Psoas muscle (tissue), 8 donors: Measurements from ENCODE around the gene MAS1. TPM values are rescaled to one million over a fixed set of nuclear protein-coding genes. Genes with fewer than 3 reads are reported as not detected.
"Not testable (repeated sequence)": the region's sequence is repeated elsewhere in the genome, so short reads cannot be mapped to it uniquely, and the experiment has no call there.

ENCODE experiments used
- ATAC-seq, 4 donors: fragments of 200-7000 bp; cut with Tn5 transposase; one replicate each; pipeline ENCODE4 v1.9.1; 2020; ENCODE audit warnings: moderate library complexity in 3 of 4, mild to moderate bottlenecking in 2 of 4
- DNase-seq, 2 donors: peaks; one replicate each; pipeline ENCODE4 v3.0.0-alpha.2; 2020
- H3K27ac ChIP-seq: fragments of 200-600 bp; one replicate; pipeline ENCODE4 v1.8.0; 2022
- H3K27me3 ChIP-seq, 3 donors: fragments of 200-600 bp in 1 of 3; one replicate each; pipeline versions ENCODE4 v1.6.1 to v1.8.0; 2013 to 2022; ENCODE audit warnings: low read length in 2 of 3, mild to moderate bottlenecking in 2 of 3, moderate library complexity in 1 of 3; ENCODE audit not compliant: insufficient read depth in 3 of 3
- H3K36me3 ChIP-seq, 2 donors: fragments of 200-600 bp in 1 of 2; one replicate each; pipeline versions ENCODE4 v1.6.1 to v1.8.0; 2013 to 2022; ENCODE audit warnings: low read depth in 1 of 2, mild to moderate bottlenecking in 1 of 2, moderate library complexity in 1 of 2; ENCODE audit not compliant: insufficient read depth in 1 of 2
- H3K4me1 ChIP-seq: fragments of 200-600 bp; one replicate; pipeline ENCODE4 v1.8.0; 2022
- H3K4me3 ChIP-seq: fragments of 200-600 bp; one replicate; pipeline ENCODE4 v1.8.0; 2022; ENCODE audit warnings: mild to moderate bottlenecking
- H3K9me3 ChIP-seq: fragments of 200-600 bp; one replicate; pipeline ENCODE4 v1.8.0; 2022
- CTCF ChIP-seq: fragments of 200-600 bp; IDR thresholded peaks from one replicate; pipeline ENCODE4 v1.8.0; 2022; ENCODE audit warnings: antibody characterized with exemption
- WGBS, 3 donors: extraction: QIAGEN DNeasy Blood & Tissue Kit; methylation state at CpG; one replicate each; pipeline versions ENCODE4 v1.1.6 to v1.1.7; 2013; 5-methylcytosine and 5-hydroxymethylcytosine counted together
- intact Hi-C, 2 donors: fragments of 100-400 bp; cut with DNase I; formaldehyde crosslinking; loops; one replicate each; pipeline versions ENCODE4 v1.11.0 to v1.14.2; 2022
- polyA plus RNA-seq, 3 donors: library from polyadenylated mRNA; stranded (reverse); fragments of 200-250 nt; gene quantifications; one replicate each; pipeline ENCODE4 v1.2.3, GENCODE V29; 2013
- total RNA-seq, 4 donors: library from RNA; stranded (reverse); fragmentation: NEBNext Ultra II Directional in 2 of 4; extraction: Animal tissue kit (Norgen Biotek cat#: 25700) in 2 of 4; gene quantifications; one replicate each; pipeline versions ENCODE4 v1.2.1 to v1.2.4, GENCODE V29; 2021 to 2023
- donor health status: healthy with polysubstance abuse.
- donor health status: DM: no; HTN: no; CAD: no; lungs with moderate emphysema.
- donor health status: Bipolar disorder and iron deficiency.
- donor health status: healthy.
- donor health status: DM: yes; HTN: yes; CAD: no.
- donor health status: DM: no; HTN: no; CAD: no.
- donor health status: DM: no; HTN: no; CAD: no.
- donor health status: DM: yes; HTN: yes; CAD: no.

Gene MAS1
- total and polyA plus RNA-seq, 7 donors, result not detected

GRCh38 chr6:159915397-159915796 lies 24.6 kb downstream of the MAS1 start:
- no peak for ATAC-seq
- no peak for TF ChIP-seq CTCF
- 64 to 68% (median 65%) methylated on average over 2 of the region's 2 CpGs for WGBS, 3 donors

GRCh38 chr6:159916237-159916636 lies 25.4 kb downstream of the MAS1 start:
- 84 to 93% (median 90%) methylated on average over 4 of the region's 4 CpGs for WGBS, 3 donors
- intact Hi-C loops, result no loop called here
- DNase-seq (no peak), ATAC-seq (no peak)
- H3K27me3 ChIP-seq, result peaks cover 0 to 3% (median 0%) of the 10 kb centered on the region in 3 donors
- H3K4me1 ChIP-seq, result no peaks in the 10 kb centered on the region
- H3K4me3 ChIP-seq, result no peak overlapping the region
- no peak for TF ChIP-seq CTCF
- no peaks in the 10 kb centered on the region for H3K36me3 ChIP-seq
- H3K27ac ChIP-seq, result no peak overlapping the region
- H3K9me3 ChIP-seq, result no peaks in the 10 kb centered on the region

More at GRCh38 chr6:159915397-159915796, 24.6 kb downstream of the MAS1 start:
- Histone ChIP-seq H3K36me3 (no peaks in the 10 kb centered on the region), H3K4me3 (no peak overlapping the region), H3K4me1 (no peaks in the 10 kb centered on the region), H3K27me3 (peaks cover 0 to 3% (median 0%) of the 10 kb centered on the region in 3 donors), H3K9me3 (no peaks in the 10 kb centered on the region), H3K27ac (no peak overlapping the region)
- intact Hi-C loops, result no loop called here
- no peak for DNase-seq

GRCh38 chr6:159916752-159917151 lies 26.0 kb downstream of the MAS1 start:
- H3K36me3 ChIP-seq, result no peaks in the 10 kb centered on the region
- H3K27ac ChIP-seq, result no peak overlapping the region
- H3K4me3 ChIP-seq, result no peak overlapping the region
- TF ChIP-seq CTCF, result no peak
- no peaks in the 10 kb centered on the region for H3K9me3 ChIP-seq
- ATAC-seq (no peak), DNase-seq (no peak)
- peaks cover 0 to 3% (median 0%) of the 10 kb centered on the region in 3 donors for H3K27me3 ChIP-seq
- intact Hi-C loops, result no loop called here
- 34 to 49% (median 44%) methylated on average over 9 of the region's 9 CpGs for WGBS, 3 donors
- no peaks in the 10 kb centered on the region for H3K4me1 ChIP-seq

GRCh38 chr6:159919011-159919511 lies 28.3 kb downstream of the MAS1 start:
- Histone ChIP-seq H3K4me1 (no peaks in the 10 kb centered on the region), H3K27ac (no peak overlapping the region), H3K9me3 (no peaks in the 10 kb centered on the region), H3K27me3 (no peaks in the 10 kb centered on the region), H3K36me3 (no peaks in the 10 kb centered on the region), H3K4me3 (no peak overlapping the region)
- intact Hi-C loops, result no loop called here
- no peak for TF ChIP-seq CTCF
- DNase-seq, result no peak
- ATAC-seq, result no peak
- 63 to 78% (median 70%) methylated on average over 7 of the region's 7 CpGs for WGBS, 3 donors

GRCh38 chr6:159919800-159920199 lies 29.0 kb downstream of the MAS1 start:
- Histone ChIP-seq H3K27ac (no peak overlapping the region), H3K36me3 (no peaks in the 10 kb centered on the region), H3K4me3 (no peak overlapping the region), H3K9me3 (no peaks in the 10 kb centered on the region), H3K4me1 (no peaks in the 10 kb centered on the region), H3K27me3 (no peaks in the 10 kb centered on the region)
- ATAC-seq (no peak), DNase-seq (no peak)
- intact Hi-C loops, result no loop called here
- WGBS, 3 donors, result 89 to 92% (median 91%) methylated on average over 6 of the region's 6 CpGs
- TF ChIP-seq CTCF, result no peak

- H3K27ac ChIP-seq, H3K36me3 ChIP-seq, H3K27me3 ChIP-seq, H3K4me3 ChIP-seq, H3K9me3 ChIP-seq, ATAC-seq, DNase-seq, H3K4me1 ChIP-seq, intact Hi-C loops: not testable (repeated sequence)
- WGBS, 3 donors, result 62 to 69% (median 66%) methylated on average over 2 of the region's 2 CpGs
Measured at GRCh38 chr6:159924150-159924549, 33.4 kb downstream of the MAS1 start.
